Hepatocyte (in vitro differentiated cells): ENCODE data around the gene PDRG1.

Experiments
- EZH2 ChIP-seq: fragments of 200-600 bp; sonication (generic); IDR thresholded peaks from 2 replicates; pipeline ENCODE4 v1.6.1; 2016; ENCODE audit warnings: antibody characterized with exemption, mild to moderate bottlenecking, borderline replicate concordance
- EZH2phosphoT487 ChIP-seq: fragments of 200-600 bp; sonication (generic); IDR thresholded peaks from one replicate; pipeline ENCODE4 v1.6.1; 2018; ENCODE audit warnings: antibody characterized with exemption, mild to moderate bottlenecking, low read depth, moderate library complexity; ENCODE audit not compliant: unreplicated experiment, severe bottlenecking
- TF ChIP-seq, protein P1 (sequence below): fragments of 200-600 bp; sonication (generic); IDR thresholded peaks from 2 replicates; pipeline ENCODE4 v1.5.1; 2016; ENCODE audit warnings: antibody characterized with exemption, mild to moderate bottlenecking; ENCODE audit not compliant: poor library complexity

DNA sequence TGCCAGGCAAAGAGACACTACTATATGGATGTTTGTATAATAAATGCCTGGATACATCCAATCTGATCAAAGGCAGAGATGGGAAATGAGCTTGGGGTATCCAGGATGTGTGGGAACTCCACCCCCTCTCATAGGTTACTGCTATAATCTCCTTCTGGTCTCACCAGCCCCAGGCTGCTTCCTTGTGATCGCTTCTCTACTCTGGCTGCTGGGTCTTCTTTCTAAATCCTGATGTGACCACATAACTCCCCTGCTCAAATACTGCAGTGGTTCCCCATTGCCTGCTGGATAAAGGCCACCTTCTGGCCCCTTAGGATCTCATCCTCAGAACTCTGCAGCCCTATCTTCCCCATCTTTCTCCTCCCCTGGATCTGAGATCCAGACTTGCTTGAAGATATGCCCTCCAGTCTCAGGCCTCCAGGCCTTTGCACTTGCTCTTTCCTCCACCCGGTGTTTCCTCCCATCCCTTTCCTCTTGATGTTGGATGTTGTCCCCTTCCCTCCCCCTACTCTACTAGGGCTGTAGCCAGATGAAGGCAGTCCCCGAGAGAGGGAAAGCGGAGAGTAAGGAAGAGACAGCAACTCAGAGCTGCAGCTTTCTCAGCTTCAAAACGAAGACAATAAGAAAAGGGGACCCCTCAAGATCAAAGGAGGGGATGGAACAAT is 15.3 kb upstream of the PDRG1 start:
- TF ChIP-seq, protein P1, sequence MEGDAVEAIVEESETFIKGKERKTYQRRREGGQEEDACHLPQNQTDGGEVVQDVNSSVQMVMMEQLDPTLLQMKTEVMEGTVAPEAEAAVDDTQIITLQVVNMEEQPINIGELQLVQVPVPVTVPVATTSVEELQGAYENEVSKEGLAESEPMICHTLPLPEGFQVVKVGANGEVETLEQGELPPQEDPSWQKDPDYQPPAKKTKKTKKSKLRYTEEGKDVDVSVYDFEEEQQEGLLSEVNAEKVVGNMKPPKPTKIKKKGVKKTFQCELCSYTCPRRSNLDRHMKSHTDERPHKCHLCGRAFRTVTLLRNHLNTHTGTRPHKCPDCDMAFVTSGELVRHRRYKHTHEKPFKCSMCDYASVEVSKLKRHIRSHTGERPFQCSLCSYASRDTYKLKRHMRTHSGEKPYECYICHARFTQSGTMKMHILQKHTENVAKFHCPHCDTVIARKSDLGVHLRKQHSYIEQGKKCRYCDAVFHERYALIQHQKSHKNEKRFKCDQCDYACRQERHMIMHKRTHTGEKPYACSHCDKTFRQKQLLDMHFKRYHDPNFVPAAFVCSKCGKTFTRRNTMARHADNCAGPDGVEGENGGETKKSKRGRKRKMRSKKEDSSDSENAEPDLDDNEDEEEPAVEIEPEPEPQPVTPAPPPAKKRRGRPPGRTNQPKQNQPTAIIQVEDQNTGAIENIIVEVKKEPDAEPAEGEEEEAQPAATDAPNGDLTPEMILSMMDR: no peak
- no peak for TF ChIP-seq EZH2
- no peak for TF ChIP-seq EZH2phosphoT487
